HG03432 (cell line): Measurements from ENCODE around the gene TREML4.

Experiments
- ATAC-seq: cut with Tn5 transposase; IDR thresholded peaks from one replicate; pipeline ENCODE4 v1.9.1; 2021; ENCODE audit warnings: mild to moderate bottlenecking, moderate library complexity; ENCODE audit not compliant: unreplicated experiment

The TREML4 gene

GRCh38 chr6:41283600-41283999 lies 55.5 kb downstream of the TREML4 start:
- ATAC-seq: no peak

- ATAC-seq: no peak
Observed at GRCh38 chr6:41284726-41285125, 56.6 kb downstream of the TREML4 start.

DNA sequence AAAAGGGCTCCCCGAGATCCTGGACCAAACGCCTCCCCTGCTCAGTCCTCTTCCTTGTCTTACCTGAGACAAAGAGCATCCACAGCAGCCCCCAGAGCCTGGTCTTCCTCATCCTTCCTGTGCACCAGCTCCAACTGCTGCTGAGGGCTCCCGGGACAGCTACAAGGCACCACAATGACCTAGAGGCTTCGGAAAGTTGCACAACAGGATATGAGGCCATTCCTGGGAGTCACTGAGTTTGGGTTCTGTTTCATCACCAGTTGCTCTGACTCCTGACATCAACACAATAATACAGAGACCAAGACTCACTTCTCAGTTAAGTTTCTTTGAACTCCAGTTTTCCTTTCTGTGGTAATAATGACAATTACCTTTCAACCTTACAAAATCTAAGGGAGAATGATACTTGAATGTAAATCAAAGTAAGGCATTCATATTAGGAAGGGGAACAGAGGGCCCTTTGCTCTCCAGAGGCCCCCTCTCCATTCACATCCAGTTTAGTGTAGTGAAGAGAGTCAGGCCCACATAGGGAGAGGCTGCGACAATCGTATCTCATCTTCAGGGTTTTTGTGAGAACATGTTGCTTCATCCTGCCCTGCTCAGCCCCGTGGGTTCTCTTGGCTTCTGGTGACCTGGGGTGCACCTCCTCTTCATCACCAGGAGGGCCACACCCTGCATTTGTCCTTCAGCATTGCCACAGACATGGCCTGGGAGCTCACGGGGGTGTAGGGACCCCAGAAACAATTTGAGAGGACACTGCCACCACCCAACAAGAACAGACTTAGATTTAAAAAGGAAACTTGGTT lies 58.6 kb downstream of the TREML4 start, which contains the start of gene TREM1:
TREM1 (minus strand) TSS at position 139 of the 803 bp plus-strand sequence; CDS start at position 112, 27 bp downstream.
- no peak for ATAC-seq

- no peak for ATAC-seq
Observed at GRCh38 chr6:41288030-41288753, 60.0 kb downstream of the TREML4 start.
